ENCODE results near the gene MTERF4.

The MTERF4 gene

DNA sequence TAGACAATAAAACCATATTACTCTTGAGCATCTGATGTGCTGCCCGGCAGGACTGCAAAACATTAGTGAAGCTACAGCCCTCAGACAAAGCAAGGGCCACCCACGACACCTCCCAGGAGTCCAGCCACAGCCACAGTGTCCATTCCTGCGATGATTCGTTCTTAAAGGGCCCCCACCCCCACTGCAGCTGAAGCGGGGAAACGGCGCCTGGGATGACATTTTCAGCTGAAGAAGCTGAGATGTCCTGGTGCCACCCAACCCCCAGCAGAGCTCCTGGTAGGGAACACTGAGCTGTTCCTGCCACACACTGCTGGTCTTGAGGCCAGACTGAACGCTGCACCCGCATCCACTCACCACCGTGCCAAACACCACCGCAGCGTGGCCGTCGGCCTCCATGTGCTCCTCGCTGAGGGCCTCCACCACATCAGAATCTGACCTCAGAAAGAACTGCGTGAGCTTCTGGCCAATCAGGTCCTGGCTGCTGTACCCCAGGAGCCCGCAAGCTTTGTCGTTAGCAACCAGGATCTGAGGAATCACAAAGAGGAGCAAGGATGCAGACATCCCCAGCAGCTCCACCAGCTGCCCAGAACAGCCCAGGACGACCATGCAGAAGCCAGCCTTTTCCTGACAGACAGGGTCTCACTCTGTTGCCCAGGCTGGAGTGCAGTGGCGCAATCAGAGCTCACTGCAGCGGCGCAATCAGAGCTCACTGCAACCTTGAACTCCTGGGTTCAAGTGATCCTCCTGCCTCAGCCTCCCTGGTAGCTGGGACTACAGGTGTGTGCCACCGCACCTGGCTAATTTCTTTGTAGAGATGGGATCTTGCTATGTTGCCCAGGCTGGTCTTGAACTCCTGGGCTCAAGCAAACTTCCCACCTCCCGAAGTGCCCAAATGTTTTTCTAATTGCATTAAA is 37.7 kb upstream of the MTERF4 start:
- TF ChIP-seq, protein P1, sequence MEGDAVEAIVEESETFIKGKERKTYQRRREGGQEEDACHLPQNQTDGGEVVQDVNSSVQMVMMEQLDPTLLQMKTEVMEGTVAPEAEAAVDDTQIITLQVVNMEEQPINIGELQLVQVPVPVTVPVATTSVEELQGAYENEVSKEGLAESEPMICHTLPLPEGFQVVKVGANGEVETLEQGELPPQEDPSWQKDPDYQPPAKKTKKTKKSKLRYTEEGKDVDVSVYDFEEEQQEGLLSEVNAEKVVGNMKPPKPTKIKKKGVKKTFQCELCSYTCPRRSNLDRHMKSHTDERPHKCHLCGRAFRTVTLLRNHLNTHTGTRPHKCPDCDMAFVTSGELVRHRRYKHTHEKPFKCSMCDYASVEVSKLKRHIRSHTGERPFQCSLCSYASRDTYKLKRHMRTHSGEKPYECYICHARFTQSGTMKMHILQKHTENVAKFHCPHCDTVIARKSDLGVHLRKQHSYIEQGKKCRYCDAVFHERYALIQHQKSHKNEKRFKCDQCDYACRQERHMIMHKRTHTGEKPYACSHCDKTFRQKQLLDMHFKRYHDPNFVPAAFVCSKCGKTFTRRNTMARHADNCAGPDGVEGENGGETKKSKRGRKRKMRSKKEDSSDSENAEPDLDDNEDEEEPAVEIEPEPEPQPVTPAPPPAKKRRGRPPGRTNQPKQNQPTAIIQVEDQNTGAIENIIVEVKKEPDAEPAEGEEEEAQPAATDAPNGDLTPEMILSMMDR (IDR thresholded peaks at IDR 0.05; ENCODE audit: low read depth, low read length, missing control alignments), result no peak
- DNase-seq (ENCODE audit: extremely low read depth, low read depth), result no peak
- H3K4me3 ChIP-seq (replicated peaks; ENCODE audit: low read depth, low read length), result no peak overlapping the region

DNA sequence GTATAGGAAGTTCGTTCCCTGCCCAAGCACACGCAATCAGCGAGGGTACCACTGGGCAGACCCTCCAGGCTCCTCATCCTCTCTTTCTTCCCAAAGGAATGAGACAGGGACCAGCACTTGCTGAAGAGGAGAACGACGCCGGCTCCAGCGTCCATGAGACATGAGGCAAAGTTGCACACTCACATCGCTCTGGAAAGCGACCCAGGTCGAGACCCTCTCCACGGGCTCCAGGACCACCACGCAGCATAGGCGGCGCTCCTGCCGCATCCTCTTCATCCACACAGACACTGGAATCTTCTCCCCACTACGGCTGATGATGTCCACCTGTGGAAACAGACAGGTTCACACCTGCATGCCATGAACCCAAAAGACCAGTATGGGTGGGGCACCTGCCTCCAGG is 36.4 kb upstream of the MTERF4 start:
- no peak for DNase-seq (ENCODE audit: extremely low read depth, low read depth)
- no peak overlapping the region for H3K4me3 ChIP-seq (replicated peaks; ENCODE audit: low read depth, low read length)
- TF ChIP-seq, protein P1 (IDR thresholded peaks at IDR 0.05; ENCODE audit: low read depth, low read length, missing control alignments), result no peak

DNA sequence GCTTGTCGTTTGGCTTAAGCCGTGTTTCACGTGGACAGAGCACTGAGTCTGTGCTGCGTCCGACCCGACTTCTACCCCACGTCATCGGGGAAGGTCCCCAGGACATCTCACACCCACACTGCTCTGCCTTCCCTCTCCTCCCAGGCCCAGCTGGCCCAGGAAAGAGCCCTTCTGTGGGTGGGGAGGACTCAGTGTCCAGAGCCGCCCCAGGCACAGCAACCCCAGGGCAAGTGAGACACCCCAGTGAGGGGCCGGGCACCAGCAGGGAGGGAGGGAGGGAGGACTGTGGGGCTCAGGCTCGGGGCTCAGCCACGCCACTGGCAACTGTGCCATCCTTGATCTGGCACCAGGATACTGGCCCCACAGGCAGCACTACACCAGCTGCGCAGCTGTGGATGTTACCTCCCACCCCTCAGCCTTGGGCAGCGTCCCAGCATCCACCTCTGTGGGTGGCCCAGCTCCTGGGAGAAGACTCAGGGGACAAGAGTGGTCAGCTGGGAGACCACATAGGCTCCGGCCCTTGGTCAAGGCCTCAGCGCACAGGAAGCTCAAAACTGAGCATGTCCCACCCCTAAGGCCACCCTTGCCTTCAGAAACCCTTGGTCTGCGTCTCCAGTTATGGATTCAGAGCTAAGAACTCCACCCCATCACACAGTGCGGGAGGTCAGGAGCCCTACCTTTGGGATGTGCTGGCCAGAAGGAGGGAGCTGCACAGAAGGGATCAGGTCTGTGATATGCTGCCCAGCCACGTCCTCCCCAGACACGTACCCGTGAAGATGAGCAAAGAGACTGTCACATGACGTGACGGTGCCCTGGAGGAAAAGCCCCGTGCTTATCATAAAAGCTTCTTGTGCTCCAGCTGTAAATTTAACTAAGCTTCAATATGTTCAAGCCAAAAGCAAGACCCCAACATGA is 35.4 kb upstream of the MTERF4 start:
- DNase-seq (ENCODE audit: extremely low read depth, low read depth), result no peak
- no peak overlapping the region for H3K4me3 ChIP-seq (replicated peaks; ENCODE audit: low read depth, low read length)
- TF ChIP-seq, protein P1 (IDR thresholded peaks at IDR 0.05; ENCODE audit: low read depth, low read length, missing control alignments), result no peak

DNA sequence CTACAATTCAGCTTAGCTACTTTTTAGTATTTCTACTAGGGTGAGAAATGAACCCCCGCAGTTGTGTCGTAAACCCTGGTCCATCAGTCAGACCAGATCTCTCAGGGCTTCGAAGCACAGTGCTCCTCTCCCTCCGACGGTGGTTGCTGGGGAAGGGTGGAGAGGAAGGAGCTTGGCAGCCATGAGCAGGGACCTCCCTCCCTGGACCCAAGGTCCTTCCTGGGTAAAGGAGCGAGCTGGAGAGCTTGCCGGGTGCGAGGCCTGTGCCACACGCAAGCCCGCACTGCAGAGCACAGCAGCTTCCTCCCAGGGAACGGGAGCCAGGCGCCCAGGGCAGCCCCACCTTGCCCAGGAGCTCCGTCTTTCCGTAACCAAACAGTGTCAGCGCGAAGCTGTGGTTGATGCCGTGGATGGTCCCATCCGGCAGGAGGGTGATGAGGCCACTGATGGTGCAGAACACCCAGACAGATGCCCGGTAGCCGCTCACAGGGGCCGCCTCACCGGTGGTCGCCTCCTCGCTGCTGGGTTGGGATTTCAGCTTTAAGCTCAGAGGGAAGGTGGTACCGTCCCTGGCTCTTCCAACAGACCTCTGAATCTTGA is 34.7 kb upstream of the MTERF4 start:
- DNase-seq (ENCODE audit: extremely low read depth, low read depth), result no peak
- H3K4me3 ChIP-seq (replicated peaks; ENCODE audit: low read depth, low read length), result no peak overlapping the region
- TF ChIP-seq, protein P1 (IDR thresholded peaks at IDR 0.05; ENCODE audit: low read depth, low read length, missing control alignments), result no peak

DNA sequence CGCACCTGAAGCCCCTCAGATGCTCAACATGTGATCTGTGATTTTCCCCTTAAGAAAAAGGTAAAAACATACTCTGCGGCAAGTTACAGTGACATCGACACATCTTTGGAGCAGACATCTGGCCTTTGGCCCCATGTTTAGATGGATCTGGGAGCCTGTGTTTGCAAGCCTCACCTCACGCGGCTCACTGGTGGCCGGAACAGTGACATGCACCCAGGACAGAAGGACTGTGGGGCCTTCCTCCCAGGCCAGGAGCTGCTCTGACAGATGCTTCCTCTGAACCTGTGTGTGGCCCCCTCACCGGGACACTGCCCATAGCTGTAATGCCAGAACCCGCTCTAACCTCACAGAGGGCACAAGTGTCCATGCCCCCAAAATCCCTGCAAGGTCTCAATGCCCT is 34.1 kb upstream of the MTERF4 start:
- TF ChIP-seq, protein P1 (IDR thresholded peaks at IDR 0.05; ENCODE audit: low read depth, low read length, missing control alignments), result no peak
- H3K4me3 ChIP-seq (replicated peaks; ENCODE audit: low read depth, low read length), result no peak overlapping the region
- no peak for DNase-seq (ENCODE audit: extremely low read depth, low read depth)

DNA sequence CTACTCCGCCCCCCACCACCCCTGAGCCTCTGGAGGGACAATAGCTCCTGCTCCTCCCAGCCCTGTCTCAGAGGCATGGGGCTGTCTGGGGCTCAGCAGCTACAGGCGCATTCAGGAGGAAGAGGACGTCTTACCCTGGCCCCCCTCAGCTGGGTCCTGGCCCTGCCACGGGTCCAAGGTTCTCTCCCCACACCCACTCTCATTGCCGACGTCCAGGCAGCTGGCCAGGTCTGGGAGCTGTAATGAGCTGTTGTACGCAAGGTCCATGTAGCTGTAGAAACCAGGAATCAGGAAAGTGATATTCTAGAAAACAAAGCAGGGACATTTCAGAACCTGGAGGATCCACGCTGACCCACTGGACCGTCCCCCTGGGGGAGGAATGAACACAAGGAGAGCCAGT is 33.6 kb upstream of the MTERF4 start:
- H3K4me3 ChIP-seq (replicated peaks; ENCODE audit: low read depth, low read length), result no peak overlapping the region
- DNase-seq (ENCODE audit: extremely low read depth, low read depth), result no peak
- TF ChIP-seq, protein P1 (IDR thresholded peaks at IDR 0.05; ENCODE audit: low read depth, low read length, missing control alignments), result no peak
